Right kidney (tissue), 1 donor: ENCODE data around the gene MKX.
A peak's percentile ranks its signal among the peaks of the same experiment; 100 is the strongest.

Experiments
- DNase-seq: peaks from one replicate; pipeline ENCODE4 v3.0.0-alpha.2; 2016

Gene MKX

DNA sequence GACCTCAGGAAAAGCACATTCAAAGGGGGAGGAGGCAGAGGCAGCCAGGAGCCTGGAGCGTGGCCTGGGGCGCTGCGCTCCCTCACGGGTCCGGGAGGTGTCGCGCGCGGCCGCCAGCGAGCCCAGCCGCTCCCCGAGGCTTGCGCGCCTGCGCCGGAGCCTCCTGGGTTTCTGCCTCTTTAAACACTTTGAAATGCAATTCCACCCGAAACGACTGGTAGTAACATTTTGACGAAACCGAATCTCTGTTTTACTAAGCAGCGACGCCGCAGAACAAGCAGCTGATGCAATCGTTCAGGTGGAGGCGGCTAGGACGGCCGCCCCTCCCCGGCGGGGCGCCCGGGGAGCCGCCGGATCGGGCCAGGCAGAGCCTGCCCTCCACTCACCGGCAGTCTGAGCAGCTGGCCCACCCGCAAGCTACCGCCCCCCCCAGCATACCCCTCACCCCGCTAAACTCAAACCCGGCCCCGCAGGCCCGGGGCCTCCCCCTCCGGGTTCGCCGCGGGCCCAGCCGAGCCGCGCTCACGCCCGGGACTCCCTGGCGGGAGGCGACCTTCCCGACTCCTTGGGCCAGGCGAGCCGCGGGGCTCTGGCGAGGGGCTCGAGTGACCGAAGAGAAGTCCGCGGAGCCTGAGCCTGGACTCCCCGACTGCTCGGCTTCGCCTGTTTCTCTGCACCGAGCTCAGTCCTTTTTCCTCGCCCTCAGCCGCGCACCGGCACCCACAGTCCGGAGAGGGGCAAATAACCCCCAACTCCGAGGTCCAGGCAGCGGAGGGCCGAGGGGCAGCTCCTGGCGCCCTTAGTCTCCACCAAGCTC, 3.2 kb downstream of the MKX start:
- DNase-seq = peak; percentile 83

DNA sequence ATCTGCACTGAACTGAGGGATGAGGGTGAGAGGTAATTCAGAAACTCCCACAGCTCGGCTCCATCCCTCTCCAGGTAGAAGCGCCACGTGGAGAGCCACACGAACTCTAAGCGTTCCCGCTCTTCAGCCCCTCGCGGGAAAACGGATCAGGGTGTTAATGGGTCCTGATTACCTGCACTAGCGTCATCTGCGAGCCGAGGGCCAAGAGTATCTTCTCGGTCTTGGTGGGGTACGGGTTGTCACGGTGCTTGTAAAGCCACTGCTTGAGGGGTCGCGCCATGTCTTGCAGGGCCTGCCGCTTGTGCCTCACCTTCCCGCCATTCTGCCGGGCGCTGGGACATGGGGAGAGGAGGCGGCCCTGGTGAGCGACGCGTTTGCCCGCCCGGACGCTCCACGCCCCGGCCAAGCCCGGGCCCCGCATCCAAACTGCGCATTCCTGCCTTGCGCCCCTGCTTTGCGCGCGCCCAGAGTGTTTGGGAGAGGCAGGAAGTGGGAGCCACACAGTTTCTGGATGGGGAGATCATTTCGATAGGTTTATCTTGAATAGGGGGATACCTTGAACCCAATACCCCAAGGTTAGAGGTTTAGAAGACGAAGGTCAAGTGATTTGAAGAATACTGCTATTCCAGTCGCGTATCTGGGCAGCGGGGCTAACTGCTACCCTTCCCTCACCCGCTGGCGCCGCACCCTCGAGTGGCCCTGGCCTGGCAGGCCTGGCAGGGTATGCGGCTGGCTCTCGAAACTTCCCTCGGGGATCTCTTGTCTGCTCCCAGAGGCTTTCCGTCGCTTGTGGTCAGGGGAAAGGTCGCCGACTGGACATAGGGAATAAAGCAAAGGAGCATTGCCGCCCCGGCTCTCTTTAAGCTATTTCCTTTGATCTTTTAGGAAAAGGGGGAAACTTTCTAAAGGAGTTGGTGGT, 4.2 kb downstream of the MKX start:
- peak; percentile 35 for DNase-seq

DNA sequence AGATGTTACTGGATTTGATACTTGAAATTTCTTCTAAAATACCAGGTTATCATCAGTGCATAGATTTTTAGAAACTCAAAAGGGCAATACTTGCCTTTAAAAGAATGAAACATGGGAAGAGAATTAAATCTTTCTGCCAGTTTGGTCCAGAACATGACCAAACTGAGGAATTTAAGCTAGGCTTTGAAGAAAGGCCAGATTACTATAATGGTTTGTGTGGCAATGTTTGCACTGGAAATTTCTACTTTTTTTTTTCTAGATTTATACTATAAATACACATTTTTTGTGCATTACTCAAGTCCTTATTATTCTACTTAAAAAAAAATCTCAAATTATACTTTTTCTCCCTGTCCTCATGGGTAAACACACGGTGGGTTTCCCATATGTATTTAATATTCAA, 9.2 kb downstream of the MKX start:
- no peak for DNase-seq

DNA sequence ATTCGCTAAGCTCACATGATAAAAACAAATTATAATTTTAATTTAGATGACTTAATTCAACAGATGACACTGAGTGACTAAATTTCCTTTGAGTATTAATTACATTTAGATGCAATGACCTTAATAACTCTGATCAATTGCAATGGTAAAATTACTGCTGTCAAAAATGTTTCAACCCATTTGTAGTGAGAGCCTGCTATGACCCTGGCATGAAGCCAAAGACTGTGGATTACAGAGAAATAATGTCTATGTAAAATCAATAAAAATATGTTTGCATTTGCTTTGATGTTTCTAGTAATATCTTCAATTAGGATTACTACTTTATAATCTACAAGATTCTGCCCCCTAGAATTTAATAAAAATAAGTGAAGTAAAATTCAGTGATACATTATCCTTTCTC, 15.6 kb downstream of the MKX start:
- DNase-seq = no peak

DNA sequence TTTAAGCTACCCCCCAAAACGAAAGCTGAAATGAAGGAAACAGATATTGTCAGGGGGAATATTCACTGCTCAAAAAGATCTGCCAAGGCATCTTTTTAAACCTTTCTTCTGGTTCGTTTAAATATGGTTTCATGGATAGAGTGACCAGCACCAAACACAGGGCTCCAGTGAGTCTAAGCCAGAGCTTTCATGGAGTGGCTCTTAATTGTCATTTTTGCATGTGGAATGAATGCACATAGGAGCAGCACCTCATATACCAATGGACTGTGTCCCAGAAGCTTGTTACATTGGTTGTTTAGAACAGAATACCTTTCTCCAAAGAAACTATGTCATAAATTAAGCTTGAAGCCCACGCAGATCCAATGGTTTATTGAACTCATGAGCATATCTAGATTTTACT, 17.3 kb downstream of the MKX start:
- no peak for DNase-seq

DNA sequence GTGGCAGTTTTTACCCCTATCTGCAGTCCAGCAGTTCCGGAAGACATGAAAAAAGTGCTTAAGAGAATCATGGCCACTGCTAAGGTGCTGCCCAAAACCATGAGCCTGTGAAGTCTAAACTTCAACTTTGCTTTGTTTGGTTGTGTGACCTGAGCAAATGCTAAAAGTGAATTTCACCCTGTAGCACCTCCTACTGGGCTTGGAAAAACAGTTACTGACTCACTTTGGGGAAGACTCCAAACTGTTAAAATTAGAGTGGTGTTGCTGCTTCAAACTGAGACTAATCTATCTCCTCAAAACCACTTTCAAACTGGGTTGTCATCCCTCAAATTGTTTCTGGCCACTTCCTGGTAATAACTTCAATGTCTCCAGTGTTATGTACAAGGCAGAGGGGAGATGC, 21.3 kb downstream of the MKX start:
- DNase-seq = no peak

DNA sequence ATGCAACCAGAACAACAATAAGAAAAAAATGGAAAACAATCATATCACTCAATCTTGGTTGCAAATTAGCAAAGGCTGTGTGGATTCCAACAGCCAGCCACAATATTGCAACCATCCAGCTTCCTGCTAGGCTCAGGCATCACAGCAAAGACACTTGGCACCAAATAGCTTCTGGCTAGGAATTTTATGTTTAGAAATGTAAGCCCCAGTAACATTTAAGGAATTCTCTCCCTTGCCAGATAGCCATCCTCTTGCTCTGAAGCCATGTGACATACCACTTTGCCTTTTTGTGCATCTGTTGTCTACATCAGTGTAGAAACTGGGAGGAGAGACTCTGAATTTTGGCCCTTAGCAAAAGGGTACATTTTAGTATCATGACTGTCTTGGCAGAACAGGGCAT, 22.2 kb downstream of the MKX start:
- no peak for DNase-seq

DNA sequence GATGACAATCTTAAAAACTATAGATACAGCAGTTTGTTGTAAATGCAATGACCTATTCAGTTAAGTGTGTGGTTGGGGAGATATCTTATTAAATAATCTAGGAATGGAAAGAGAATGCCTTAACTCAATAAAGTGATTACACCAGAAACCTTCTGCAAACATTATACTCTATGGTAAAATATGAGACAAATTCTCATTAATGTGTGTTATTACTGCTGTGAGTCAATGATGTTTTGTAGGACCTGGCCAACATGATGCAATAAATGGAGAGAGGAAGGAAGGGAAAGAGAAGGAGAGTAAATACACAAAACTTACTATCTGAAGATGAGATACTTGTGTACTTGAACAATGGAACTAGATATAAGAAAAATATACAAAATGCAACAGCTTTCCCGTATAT, 25.1 kb downstream of the MKX start:
- no peak for DNase-seq

DNA sequence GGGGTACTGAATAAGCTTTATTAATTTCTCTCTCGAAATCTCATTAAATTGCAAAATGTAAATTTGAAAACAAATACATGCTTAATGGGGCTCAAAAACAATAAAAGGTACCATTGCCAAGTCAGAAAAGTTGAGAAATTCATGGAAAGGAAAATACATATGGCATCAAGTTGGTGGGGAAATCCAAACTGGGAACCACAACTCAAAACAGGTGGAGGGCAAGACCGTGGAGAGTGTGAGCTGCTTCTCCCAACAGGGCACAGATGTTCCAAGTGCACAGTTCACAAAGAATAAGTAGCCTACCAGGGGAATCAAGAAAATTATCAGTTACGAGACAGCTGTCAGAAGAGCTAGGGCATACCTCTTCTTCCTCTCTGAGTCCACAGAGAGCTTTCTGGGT, 26.6 kb downstream of the MKX start:
- DNase-seq = no peak

DNA sequence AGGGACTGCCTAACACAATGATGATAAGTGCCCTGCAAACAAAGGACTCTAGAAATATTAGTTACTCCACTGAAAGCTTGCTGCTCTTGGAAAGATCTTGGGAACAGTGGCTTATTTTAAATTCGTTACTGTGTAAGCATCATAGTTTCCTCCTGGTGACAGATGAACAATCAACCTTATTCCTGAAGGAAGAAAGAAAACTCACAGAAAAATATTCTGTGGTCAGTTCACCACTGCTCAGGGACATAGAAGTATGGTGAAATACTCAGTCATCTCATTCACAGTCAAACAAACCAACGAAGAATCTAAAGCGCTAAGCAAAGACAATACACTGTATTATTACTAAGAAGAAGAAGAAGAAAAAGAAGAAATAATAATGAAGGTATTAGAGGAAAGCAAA, 27.8 kb downstream of the MKX start:
- DNase-seq = no peak

DNA sequence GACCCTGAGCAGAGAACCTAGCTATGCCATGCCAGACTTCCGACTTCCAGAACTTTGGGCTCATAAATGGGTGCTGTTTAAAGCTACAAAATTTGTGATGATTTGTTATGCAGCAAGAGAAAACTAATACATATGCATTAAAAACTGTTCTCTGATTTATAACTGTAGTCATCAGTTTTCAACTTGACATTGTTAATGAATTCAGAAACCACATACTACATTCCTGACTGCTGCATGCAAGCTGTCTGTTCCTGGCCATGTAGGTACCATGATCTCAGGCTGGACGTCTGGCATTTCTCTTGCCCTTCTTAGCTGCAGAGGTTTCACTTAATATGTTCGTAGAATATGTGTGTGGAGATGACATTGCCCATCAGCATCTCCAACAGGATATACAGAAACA, 28.4 kb downstream of the MKX start:
- DNase-seq = no peak

DNA sequence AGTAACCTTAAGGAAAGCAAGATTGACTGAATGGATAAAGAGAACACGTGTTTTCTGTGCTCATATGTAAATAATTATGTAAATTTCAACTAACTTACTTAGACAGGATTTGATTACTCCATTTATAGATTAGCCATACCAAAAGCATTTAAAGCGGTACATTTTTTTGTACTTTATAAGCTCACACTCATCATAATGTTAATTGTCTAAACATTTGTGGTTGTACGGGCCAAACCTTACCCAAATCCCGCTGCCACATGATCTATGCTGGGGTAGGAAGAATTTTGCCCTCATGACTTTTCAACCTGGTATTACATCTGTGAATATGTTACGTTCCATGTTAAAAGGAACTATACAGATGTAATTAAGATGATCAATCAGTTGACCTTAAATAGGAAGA, 29.1 kb downstream of the MKX start:
- no peak for DNase-seq

DNA sequence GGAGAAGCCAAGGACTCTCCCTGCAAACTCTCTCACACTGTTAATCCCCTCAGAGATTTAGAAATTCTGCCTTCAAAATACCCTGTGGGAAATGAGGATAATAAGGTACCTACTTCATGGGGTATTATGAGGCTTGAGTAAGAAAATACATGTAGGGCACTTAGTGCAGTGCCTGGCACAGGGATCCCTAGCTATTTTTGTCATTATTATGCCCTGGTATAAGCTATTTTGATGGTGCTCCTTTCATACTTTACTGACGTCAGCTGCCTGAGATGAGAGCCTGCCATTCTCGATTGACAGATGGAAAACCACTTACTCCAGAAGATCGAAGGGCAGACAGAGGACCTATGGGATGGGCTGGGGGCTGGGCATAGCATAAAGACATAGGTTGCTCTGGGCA, 30.1 kb downstream of the MKX start:
- no peak for DNase-seq

DNA sequence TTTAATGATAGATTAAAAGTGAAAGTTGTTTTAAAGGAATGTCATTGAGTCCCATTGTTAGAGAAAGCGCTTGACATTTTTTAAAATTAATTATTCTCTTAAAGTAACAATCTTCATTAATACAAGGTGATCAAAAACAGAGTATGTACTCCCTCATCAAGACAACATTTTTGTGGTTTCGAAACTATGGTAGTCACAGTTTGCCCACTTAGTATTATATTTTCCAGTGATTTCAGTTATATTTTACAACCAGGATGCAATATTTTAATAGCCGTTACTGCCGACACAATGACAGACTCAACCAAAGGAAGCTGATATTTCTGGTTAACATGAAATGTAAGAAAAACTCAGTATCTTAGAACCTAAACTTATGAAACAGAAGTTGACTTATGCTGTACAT, 31.3 kb downstream of the MKX start:
- no peak for DNase-seq

DNA sequence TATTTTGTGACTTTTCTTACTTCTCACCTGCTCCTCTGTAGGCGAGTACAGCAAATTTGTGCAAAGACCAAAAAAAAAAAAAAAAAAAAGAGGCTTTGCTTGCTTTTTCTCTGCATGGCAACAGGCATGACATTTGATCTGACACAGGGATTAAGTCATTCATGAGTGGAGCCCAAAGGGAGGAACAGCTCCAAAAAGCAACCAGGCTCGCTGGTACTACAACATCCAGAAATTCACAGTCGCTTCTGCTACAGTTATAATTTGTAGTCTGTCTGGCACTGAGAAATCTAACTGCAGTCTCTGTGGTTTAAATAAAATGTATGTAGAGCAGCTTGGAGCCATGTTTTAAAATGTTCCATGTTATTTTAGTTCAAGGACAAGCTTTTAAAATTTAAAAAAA, 31.7 kb downstream of the MKX start:
- DNase-seq = no peak

DNA sequence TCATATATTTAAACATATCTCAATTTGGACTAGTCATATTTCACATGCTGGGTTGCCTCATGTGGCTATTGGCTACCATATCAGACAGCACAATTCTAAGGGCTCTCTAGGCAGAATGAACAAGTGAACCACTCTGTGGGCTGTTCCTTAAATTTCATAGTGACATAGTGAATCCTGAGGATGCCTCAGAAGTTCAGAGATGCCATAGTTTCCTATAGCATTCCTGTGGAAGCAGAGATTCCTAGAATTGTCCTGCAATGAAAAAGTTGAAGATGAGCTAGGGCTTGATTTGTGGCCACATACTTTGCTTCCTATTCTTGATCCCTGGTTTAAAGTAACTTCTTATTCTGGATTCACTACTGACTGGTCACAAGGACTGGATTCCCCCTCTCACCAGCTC, 35.6 kb downstream of the MKX start:
- DNase-seq = no peak

DNA sequence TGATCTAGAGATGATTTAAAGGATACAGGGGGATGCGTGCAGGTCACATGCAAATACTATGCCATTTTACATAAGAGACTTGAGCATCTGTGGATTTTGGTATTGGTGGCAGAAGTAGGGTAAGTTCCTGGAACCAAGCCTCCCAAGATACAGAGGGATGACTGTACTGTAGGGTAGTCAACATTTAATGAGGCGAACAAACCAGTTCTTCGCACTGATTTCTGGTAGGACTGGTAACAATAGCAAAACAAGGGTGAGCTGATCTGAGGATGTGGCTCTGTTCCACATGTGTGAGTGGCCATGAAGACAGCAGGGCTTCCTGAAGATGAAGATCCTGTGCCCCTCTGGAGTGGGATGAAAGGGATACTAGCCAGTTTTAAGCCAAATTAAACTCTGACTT, 36.3 kb downstream of the MKX start:
- no peak for DNase-seq

DNA sequence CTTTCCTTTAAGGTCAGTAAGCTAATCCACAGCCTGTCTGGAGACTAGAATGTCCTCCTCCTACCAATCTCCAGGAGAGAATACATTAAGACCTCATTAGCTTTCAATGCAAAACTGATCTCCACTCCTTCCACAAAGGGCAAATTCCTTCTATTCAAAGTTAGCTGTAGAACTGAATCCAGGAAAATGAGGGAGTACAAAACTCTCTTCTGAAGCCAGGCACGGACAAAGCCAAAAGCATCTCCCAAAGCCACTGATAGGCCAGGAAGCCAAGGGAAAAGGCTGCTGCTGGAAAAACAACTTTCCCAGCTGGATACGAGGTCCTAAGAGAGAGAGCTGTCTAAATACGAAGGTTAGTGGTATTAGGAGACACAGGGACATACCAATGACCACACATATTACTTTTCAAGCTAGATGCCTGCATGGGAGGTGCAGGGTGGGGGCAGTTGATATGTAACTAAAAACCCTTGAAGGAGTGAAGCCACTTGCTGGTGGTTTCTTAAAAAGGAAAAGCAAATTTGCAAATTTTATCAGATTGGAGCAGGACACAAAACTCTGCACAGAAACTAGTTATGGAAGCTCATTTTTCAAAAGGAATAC, 43.6 kb downstream of the MKX start:
- no peak for DNase-seq

DNA sequence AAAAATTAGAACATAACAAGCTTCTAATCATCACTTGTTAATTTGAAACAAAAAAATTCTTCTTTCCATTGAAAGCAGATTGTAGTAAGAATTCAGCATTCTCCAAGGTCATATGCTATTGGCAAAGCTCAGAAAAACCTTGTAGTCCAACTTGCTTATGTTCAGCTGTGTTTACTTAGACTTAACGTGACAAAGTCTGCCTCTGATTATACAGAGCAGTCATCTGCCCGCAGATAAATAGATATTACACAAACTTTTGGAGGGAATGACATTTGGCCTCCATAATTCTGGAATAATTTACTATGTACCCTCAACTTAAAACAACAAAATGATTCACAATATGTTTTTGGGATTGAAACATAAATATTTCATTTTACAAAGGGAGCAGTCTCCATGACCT, 45.8 kb downstream of the MKX start:
- DNase-seq = no peak

DNA sequence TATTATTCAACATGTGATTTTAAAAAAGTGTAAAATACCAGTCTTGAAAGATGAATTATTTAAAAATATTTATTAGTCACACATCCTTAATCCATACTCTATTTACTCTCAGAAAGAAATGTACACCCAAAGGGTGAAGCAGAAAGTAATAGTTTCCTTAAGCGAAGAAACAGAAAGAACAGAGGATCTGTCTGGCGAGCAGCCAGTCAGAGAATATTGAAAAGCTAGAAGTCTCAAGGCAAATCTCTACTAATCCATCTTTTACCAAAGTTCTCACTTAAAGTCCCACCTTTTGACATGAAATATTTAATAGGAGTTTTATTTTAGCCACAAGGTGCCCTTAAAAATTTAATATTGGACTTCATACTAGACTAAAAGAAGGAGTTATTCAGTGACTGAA, 46.7 kb downstream of the MKX start:
- no peak for DNase-seq

DNA sequence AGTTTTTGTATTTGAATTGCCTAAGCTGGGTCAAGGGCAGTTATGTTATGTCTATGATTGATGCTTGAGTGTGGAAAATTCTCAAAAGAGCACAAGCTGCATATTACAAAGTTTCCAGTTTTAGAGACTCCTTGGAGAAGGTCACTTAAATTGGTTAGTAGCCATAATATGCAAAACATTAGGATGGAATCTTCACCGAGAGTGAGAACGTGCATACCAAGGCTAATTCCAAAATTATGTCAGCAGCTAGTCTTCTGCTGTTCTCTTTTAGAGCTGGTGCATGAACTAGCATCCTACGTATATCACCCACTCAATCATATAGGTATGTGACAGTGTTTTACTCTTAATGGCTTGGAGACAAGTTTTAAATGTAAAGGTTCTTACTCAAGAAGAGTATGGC, 49.2 kb downstream of the MKX start:
- no peak for DNase-seq

DNA sequence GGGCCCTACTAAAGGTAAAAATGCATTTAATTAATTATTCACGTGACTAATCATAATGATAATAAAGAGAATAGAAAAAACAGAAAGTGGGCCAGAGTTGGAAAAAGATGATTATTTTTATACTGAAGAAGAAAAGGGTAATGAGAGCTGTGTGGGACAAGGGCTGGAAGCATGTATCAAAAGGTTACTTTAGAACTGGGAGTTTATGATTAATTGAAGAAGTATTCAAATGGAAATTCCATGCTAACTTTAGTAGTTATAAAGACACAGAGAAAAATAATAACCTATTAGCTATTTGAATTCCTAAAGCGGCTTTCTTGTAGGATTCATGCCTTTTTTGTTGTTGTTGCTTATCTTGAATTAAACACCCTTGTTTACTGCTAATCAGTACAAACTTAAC, 49.9 kb downstream of the MKX start:
- no peak for DNase-seq

DNA sequence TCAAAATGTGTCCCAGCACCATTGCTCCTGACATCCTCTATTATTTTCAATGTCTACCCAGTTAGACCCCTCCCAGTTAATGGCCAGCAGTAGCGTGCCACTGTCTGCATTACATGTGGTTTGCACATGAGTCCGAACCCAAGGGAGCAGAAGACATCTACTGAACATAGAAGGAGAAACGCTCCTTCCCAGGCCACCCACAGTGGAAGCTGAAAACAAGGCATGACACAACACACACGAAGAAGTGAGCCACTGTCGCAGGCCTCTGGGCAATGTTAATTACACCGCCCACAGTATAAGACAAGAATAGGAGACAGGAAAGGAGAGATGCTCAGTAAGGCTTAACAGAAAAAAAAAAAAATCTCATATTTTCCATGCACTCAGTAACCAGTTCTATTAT, 50.5 kb downstream of the MKX start:
- DNase-seq = no peak

DNA sequence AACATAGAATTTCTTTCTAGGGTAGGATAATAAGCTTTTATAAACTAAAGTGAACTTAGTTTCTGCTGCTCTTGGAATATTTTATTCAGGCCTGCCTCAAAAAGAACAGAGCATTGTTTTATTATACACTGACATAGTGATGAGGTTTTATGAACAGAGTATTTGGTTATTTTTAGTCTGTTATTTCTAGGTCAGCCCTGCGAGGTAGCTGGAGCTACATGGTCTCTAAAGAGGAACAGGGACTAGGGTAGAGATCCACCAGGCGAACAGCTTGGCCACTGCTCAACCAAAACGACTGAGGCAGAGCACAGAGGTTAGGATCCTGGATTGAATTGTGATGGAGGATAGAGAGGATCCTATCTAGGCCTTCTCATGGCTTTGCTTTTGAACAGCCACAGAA, 53.0 kb downstream of the MKX start:
- no peak for DNase-seq
